ACHN (cell line): Measurements from ENCODE around the gene PPFIBP1.

Experiments used
- DNase-seq: peaks from one replicate; pipeline ENCODE4 v3.0.0-alpha.2; 2015
- in situ Hi-C: cut with HindIII; loops from 2 replicates; pipeline ENCODE4 v1.10.0; 2017; ENCODE audit warnings: low sequenced_read_pairs, low pct_ligation_motif_present, low pct_unique_long_range_greater_than_20kb

Gene PPFIBP1

DNA sequence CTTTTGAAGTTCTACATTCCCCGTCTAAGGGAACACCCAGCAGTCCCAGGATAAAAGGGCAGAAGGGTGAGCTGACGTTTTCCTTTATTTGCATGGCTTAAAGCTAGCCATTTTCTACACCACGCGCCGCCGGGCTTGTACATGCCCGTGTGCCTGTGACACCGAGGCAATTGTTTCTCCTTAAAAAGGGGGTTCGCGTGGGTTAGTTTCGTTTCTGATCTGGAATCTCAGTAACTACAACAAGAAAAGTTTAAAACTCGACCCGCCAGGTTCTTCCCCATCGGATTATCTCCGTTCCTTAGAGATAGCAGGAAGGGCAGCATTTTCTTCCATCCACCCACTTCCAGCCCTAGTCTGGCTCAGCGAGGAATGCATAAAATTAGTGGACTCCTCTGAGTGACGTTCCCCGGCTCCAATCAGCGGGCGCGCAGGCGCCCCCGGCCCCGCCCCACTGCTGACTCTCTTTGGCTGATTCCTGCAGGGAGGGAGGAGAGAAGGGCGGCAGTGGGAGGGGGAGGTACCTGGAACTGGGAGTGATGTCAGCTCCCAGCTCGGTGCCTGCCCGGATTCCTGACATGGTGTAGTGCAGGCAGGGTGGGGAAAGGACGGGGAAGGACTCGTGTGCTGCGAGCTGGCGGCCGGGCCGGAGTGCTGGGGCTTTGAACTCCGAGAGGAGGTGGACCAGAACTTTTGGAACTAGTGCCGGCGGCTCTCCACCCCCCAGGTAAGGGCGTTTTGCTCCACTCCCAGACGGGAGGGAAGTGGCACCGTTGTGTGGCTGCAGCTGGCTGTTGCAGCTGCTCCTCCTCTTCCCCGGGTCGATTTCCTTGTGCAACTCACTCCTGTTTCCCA lies at the start of gene PPFIBP1:
TSS of gene PPFIBP1 (plus strand) at position 565 of the 852 bp plus-strand sequence. CDS start 109,191 bp downstream, outside the sequence.
- in situ Hi-C loops: loop anchor here (25.0 kb wide), 1 partner anchor 113 kb away; no protein-coding TSS in a partner anchor
- peak; percentile 100 for DNase-seq

DNA sequence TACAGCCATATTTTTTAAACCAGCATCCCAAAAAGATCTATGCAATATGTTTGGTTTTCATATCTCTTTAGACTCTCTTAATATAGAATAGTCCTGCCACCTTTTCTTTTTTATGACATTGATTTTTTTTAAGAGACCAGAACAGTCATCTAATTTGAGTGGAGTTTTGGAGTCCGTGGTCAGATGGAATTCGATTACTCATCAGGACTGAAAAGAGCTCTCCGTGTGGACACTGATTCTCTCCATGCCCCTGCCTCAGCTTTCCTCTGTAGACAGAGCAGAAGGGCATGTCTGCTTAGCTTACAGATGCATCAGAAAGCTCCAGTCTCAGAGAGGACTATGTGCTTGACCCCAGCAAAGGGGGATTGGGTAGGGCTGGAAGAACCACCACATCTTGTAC lies 49.7 kb upstream of the PPFIBP1 start:
- in situ Hi-C loops: no loop called here
- DNase-seq: peak; percentile 79

DNA sequence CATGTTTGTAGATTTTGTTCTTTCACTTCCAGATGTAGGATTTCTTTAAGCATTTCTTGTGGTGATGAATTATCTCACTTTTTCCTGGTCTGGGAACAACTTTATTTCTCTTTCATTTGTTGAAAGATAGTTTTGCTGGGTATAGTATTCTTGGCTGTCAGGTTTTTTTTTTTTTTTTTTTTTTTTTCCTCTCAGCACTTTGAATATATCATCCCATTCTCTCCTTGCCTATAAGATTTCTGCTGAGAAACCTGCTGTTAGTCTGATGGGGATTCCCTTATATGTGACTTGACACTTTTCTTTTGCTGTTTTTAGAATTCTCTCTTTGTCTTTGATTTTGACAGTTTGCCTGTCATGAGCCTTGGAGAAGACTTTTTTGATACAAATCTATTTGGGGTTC lies 47.0 kb upstream of the PPFIBP1 start:
- DNase-seq: no peak
- in situ Hi-C loops: no loop called here

DNA sequence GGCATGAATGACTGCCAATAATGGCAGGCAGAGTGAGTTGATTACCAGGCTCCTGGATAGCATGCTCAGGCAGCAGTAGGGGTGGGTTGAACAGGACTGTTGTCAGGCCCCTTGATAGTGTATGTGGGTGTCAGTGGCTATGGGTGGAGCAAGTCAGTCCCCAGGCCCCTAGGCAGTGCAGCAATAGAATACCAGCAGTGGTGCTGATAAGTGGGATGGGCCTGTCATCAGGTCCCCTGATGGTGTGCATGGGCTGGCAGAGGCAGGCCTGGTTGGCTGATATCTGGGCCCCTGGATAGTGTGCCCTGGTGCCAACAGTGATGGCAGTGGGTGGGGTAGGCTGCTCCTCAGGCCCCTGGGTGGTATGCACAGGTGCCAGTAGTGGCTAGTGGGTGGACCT lies 45.1 kb upstream of the PPFIBP1 start:
- in situ Hi-C loops: no loop called here
- DNase-seq: no peak

DNA sequence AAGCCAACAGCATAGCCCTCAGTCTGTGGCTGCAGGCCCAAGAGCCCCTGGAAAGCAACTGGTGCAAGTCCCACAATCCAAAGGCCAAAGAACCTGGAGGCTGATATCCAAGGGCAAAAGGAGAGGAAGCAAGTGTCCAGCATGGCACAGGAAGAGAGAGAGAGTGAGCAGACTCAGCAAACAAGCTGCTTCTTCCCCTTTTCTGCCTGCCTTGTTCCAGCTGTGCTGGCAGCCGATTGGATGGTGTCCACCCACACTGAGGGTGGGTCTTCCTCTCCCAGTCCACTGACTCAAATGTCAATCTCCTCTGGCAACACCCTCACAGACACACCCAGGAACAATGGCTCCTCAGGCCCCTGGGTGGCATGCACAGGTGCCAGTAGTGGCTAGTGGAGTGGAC lies 44.0 kb upstream of the PPFIBP1 start:
- in situ Hi-C loops: no loop called here
- DNase-seq: no peak

DNA sequence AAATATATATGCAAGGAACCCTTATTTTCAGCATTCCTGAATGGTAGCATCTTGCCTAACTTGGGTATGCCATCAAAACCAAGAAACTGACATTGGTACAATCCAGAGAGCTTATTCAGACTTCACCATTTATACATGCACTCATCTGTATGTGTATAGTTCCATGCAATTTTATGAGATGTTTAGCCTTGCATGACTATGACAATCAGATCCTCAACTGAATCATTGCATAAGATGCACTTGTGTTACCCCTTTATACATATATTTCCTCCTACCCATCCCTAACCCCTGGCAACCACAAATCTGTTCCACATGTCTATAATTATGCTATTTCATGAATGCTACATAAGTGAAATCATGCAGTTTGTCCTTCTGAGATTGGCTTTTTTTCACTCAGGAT lies 37.0 kb upstream of the PPFIBP1 start:
- no peak for DNase-seq
- in situ Hi-C loops: no loop called here

DNA sequence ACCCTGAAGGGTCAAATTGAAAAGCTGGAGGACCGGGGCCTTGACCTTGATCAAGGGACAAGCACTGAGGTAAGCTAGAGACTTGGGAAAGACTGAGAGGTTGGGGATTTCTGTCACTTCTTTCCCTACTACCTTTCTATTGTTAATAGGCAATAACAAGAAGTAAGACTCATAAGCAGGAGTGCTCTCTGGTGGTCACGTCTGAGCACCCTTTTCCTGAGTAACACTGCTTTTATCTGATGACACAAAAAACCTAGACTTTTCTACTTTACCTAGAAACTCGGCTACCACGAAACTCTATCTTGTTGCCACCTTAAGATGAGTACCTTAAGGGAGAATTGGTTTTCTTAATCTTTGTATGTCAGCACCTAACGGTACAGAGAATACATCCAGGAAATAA lies 35.5 kb upstream of the PPFIBP1 start:
- DNase-seq: no peak
- in situ Hi-C loops: no loop called here

DNA sequence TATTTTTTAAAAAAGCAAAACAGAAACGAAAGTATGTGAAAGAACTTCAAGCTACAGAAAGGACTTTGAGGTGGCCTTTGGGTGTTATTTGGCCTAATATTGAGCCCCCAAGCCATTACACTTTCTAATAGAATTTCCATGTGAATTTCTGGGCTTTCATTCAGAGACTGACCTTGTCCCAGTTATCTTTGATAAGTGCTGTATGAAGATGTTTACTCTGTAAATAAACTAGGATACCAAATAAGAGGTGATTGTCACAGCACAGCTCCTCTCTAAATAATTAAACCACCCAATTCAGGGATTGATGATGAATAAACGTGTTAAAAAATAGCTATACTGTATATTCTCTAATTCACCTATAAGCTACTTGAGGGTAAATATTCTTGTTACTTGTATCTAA lies 32.8 kb upstream of the PPFIBP1 start:
- in situ Hi-C loops: no loop called here
- no peak for DNase-seq

DNA sequence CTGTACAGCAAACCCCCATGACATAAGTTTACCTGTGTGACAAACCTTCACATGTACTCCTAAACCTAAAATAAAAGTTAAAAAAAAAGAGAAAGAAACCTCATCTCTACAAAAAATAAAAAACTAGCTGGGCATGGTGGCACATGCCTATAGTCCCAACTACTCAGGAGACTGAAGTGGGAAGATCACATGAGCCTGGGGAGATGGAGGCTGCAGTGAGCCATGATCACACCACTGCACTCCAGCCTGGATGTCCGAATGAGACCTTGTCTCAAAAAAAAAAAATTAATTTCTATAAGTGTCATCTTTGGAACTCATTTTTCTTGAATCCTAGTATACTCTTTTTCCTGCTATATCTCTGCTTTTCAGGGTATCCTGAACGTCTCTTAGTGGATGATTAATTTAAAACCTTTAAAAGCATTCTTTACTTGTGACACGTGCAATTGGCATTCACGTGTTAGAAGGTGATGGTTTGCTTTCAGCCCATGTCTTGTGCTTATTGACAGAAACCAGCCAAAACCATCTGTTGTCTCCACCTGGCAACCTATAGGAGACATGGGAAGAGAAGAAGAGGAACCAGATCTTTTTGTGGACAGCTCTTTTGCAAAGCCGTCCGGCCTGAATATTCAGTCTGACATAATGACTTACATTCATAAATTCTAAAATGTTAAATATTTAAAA lies 30.6 kb upstream of the PPFIBP1 start:
- peak; percentile 81 for DNase-seq
- in situ Hi-C loops: no loop called here

DNA sequence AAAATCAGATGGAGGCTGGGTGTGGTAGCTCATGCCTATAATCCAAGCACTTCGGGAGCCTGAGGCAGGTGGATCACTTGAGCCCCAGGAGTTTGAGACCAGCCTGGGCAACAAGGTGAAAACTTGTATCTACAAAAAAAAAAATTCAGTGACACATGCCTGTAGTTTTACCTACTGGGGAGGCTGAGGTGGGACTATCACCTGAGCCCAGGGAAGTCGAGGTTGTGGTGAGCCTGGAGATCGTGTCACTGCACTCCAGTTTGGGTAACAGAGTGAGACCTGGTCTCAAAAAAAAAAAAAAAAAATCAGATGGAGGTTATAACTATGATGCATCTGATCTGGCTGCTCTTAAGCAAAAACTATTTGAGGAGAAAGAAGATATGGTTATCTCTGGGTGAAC lies 26.6 kb upstream of the PPFIBP1 start:
- in situ Hi-C loops: no loop called here
- DNase-seq: no peak

DNA sequence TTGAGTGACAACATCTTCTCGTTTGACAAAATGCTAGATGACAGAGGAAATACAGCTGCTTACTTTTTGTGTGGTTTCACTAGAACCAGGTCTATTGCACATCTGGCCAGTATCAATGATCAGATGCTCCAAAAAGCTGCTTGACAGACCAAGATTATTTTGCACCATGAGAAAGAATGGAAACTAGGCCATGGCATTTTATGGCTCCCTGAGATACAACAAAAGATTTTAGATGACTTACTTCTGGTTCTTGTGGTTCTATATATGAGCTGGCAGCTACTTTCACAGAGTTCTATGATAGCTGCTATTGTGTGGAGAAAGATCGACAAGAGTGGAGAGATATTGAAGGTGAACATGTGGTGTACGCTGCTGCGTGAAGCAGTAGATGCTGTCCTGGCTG lies 25.9 kb upstream of the PPFIBP1 start:
- in situ Hi-C loops: no loop called here

DNA sequence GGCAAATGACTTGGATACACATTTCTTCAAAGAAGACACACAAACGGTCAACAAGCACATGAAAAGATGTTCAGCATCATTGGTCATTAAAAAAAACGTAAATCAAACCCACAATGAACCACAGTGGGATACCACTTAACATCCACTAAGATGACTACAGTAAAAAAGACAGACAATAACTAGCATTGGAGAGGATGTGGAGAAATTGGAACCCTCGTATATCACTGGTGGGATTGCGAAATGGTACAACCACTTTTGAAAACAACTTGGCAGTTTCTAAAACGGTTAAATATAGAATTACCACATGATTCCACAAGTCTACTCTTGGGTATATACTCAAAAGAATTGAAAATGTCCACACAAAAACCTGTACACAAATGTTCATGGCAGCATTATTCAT lies 25.2 kb upstream of the PPFIBP1 start:
- no peak for DNase-seq
- in situ Hi-C loops: no loop called here

More for the DNA sequence above, 25.9 kb upstream of the PPFIBP1 start:
- DNase-seq: no peak

DNA sequence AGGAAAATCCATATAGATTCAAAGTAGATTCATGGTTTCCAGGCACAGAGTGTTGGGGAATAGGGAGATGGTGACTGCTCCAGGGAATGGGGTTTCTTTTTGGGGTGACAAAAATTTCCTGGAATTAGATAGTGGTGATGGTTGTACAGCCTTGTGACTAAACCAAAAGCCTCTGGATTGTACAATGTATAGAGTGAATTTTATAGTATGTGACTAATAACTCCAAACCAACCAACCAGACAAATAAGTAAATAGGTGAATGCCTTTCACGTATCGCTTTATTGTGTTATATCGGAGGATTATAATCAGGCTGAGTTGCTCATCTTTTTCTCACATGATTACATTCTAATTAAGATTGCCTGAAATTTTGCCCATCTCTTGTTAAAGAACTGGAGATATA lies 24.6 kb upstream of the PPFIBP1 start:
- in situ Hi-C loops: no loop called here
- DNase-seq: no peak

DNA sequence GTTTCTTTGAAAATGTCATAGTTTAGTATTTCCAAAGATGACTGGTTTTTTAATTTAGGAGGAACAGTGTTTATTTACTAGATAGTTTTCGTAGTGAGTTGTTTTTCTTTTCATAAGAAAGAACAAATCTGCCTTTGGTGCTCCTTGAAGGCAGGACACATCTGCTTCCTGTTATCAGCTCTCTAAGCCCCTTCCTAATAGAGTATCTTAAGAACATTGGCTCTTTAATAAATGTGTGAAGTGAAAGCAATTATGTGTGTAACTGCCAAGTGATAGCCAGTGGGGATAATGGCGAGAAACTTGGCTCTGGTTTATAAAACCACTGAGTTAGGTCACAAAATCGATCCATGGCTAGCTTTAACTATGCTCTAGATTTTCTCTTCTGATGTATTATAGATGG lies 23.5 kb upstream of the PPFIBP1 start:
- DNase-seq: no peak
- in situ Hi-C loops: loop anchor here (25.0 kb wide), 1 partner anchor 137 kb away; no protein-coding TSS in a partner anchor

DNA sequence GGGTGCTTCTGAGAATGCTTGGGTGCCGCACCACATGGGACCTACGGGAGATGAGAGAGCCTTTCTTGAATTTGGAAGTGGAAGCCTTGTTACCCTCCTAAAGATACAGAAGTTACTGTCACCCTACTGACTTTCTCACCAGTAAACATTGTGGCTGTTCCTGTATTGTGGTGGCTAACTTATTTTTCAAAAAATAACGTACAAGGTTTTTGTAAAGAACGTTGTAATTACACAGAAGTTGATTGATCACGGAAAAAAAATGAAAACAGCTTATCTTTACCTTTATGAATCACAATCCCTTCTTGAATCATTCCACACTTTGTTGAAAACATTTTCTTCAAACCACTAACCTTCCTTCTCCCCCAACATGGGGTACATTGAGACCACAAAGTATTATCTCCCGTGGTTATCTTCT lies 22.0 kb upstream of the PPFIBP1 start:
- DNase-seq: no peak
- in situ Hi-C loops: loop anchor here (25.0 kb wide), 1 partner anchor 135 kb away; no protein-coding TSS in a partner anchor

DNA sequence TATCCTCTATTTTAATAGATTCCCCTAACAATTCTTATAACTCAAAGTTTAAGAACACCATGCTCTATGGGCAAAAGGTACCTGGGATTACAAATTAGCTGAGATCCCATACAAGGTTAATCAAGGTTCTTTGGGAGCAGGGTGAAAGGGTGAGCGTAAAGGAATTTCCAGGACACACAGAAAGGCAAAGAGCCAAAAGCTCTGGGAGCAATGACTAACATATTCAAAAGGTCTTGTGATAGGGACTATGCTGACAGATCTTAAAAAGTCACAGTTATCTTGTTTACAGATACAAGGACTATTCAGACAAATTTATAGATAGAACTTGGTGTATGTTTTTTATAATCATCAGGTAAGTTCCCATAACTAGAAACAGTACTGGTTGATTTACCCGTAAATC lies 19.5 kb upstream of the PPFIBP1 start:
- DNase-seq: peak; percentile 72
- in situ Hi-C loops: loop anchor here (25.0 kb wide), 1 partner anchor 133 kb away; no protein-coding TSS in a partner anchor

DNA sequence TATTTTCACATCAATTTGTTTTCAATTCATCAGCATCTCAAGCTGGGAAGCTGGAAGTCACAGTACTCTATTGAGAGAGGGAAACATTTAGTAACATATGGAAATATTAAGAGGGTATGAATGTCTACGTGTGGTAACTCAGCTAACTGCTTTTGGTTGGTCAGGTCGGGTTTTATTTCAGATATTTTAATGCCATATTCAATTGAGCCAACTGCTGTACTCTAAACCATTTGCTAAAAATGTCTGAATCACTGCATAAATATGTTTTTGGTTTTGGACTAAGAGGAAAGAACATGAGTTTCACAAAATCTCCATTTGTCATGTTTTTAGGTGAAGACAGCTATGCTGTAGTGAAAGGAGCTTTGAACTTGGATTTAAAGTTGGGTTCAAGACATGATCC lies 18.9 kb upstream of the PPFIBP1 start:
- no peak for DNase-seq
- in situ Hi-C loops: loop anchor here (25.0 kb wide), 1 partner anchor 132 kb away; no protein-coding TSS in a partner anchor

DNA sequence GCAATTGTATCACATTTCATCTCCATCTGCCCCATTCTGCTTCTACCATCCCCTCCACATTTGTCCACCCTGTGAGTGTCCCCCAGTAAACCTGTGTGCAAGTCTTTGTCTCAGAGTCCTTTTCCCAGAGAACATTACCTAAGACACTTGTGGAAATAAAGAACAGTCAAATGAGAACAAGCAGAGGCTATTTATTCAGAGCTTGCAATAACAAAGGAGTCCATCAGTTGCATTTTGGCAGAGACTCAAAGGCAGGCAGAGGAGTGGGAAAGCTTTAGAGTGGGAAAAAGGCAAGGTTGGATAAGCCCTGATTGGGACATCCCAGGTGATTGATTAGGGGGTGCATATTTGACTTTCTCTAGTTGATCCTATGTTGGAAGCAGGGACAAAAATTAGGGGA lies 18.2 kb upstream of the PPFIBP1 start:
- in situ Hi-C loops: loop anchor here (25.0 kb wide), 1 partner anchor 132 kb away; no protein-coding TSS in a partner anchor
- DNase-seq: no peak

DNA sequence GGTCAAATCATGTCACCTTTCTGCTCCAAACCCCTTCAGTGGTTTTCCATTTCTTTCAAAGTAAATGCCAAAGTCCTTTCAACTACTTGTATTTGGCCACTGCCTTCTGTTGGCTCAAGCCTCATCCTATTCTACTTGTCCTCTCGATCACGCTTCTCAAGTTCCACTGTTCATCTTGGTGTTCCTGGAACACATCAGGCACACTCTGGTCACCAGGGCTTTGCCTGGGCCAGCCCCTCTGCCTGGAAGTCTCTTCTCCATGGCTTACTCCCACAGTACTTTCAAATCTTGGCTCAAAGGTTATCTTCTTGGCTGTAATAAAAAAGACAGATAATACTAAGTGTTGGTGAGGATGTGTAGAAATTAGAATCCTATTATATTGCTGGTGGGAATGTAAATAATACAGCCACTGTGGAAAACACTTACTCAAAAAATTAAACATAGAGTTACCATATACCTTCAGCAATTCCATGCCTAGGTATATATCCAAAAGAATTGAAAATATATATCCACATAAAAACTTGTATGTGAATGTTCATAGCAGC lies 17.3 kb upstream of the PPFIBP1 start:
- in situ Hi-C loops: loop anchor here (25.0 kb wide), 1 partner anchor 131 kb away; no protein-coding TSS in a partner anchor
- DNase-seq: no peak
